ENCODE measurements around the gene COBLL1.

COBLL1 gene

GRCh38 chr2:164781394-164781793 lies 60.2 kb downstream of the COBLL1 start:
- Histone ChIP-seq H3K4me3 (ENCODE audit: low read depth in 1 of 5, low read length in 5 of 5) (no peak overlapping the region), H3K27ac (ENCODE audit: low read depth, low read length) (peak overlapping the region; percentile 96), H3K36me3 (ENCODE audit: control insufficient read depth in 5 of 5, insufficient read depth in 5 of 5, low read length in 5 of 5) (peaks cover 0 to 2% (median 0%) of the 10 kb centered on the region in 5 donors), H3K27me3 (ENCODE audit: control insufficient read depth in 5 of 5, insufficient read depth in 4 of 5, low read length in 5 of 5) (no peaks in the 10 kb centered on the region), H3K4me1 (ENCODE audit: control insufficient read depth in 5 of 5, insufficient read depth in 5 of 5, low read length in 5 of 5) (peaks cover 2 to 56% (median 40%) of the 10 kb centered on the region in 5 donors), H3K9me3 (ENCODE audit: control insufficient read depth in 5 of 5, low read length in 5 of 5) (no peaks in the 10 kb centered on the region), H3K9ac (ENCODE audit: low read length in 5 of 5) (peak overlapping the region in 1 of 5 donors; percentile 74)

- no peaks in the 10 kb centered on the region for H3K9me3 ChIP-seq (ENCODE audit: control insufficient read depth in 5 of 5, low read length in 5 of 5)
- H3K9ac ChIP-seq (ENCODE audit: low read length in 5 of 5), result peak overlapping the region in 1 of 5 donors; percentile 53
- H3K27me3 ChIP-seq (ENCODE audit: control insufficient read depth in 5 of 5, insufficient read depth in 4 of 5, low read length in 5 of 5), result no peaks in the 10 kb centered on the region
- peak overlapping the region; percentile 96 for H3K27ac ChIP-seq (ENCODE audit: low read depth, low read length)
- H3K4me1 ChIP-seq (ENCODE audit: control insufficient read depth in 5 of 5, insufficient read depth in 5 of 5, low read length in 5 of 5), result peaks cover 0 to 50% (median 35%) of the 10 kb centered on the region in 5 donors
- no peak overlapping the region for H3K4me3 ChIP-seq (ENCODE audit: low read depth in 1 of 5, low read length in 5 of 5)
- no peaks in the 10 kb centered on the region for H3K36me3 ChIP-seq (ENCODE audit: control insufficient read depth in 5 of 5, insufficient read depth in 5 of 5, low read length in 5 of 5)
Observed at GRCh38 chr2:164780611-164781178, 60.9 kb downstream of the COBLL1 start.

GRCh38 chr2:164779383-164780057 lies 62.1 kb downstream of the COBLL1 start:
- peak overlapping the region; percentile 96 for H3K27ac ChIP-seq (ENCODE audit: low read depth, low read length)
- no peak overlapping the region for H3K4me3 ChIP-seq (ENCODE audit: low read depth in 1 of 5, low read length in 5 of 5)
- no peak overlapping the region for H3K9ac ChIP-seq (ENCODE audit: low read length in 5 of 5)
- no peaks in the 10 kb centered on the region for H3K27me3 ChIP-seq (ENCODE audit: control insufficient read depth in 5 of 5, insufficient read depth in 4 of 5, low read length in 5 of 5)
- H3K4me1 ChIP-seq (ENCODE audit: control insufficient read depth in 5 of 5, insufficient read depth in 5 of 5, low read length in 5 of 5), result peaks cover 0 to 38% (median 24%) of the 10 kb centered on the region in 5 donors
- no peaks in the 10 kb centered on the region for H3K36me3 ChIP-seq (ENCODE audit: control insufficient read depth in 5 of 5, insufficient read depth in 5 of 5, low read length in 5 of 5)
- no peaks in the 10 kb centered on the region for H3K9me3 ChIP-seq (ENCODE audit: control insufficient read depth in 5 of 5, low read length in 5 of 5)

DNA sequence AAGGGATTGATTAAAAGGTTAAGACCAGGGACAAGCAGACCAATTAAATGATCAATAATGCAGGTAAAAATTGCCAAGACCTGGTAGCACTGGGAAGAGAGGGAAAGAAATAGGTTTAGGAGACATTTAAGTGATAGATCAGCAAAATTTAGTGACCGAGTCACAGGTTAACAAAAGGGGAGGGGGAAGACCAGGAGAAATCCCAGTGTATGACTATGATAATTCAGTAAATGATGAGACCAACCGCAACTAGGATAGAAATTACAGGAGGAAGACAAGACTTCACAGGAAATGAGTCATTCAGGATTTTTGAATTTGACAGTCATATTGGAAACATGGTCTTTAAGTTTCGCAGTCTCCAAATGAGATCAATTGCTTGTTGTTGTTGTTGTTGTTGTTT lies 62.9 kb downstream of the COBLL1 start:
- no peaks in the 10 kb centered on the region for H3K36me3 ChIP-seq (ENCODE audit: control insufficient read depth in 5 of 5, insufficient read depth in 5 of 5, low read length in 5 of 5)
- H3K4me3 ChIP-seq (ENCODE audit: low read depth in 1 of 5, low read length in 5 of 5), result no peak overlapping the region
- no peaks in the 10 kb centered on the region for H3K27me3 ChIP-seq (ENCODE audit: control insufficient read depth in 5 of 5, insufficient read depth in 4 of 5, low read length in 5 of 5)
- no peak overlapping the region for H3K9ac ChIP-seq (ENCODE audit: low read length in 5 of 5)
- H3K9me3 ChIP-seq (ENCODE audit: control insufficient read depth in 5 of 5, low read length in 5 of 5), result no peaks in the 10 kb centered on the region
- peak overlapping the region; percentile 61 for H3K27ac ChIP-seq (ENCODE audit: low read depth, low read length)
- H3K4me1 ChIP-seq (ENCODE audit: control insufficient read depth in 5 of 5, insufficient read depth in 5 of 5, low read length in 5 of 5), result peaks cover 0 to 31% (median 18%) of the 10 kb centered on the region in 5 donors

- no peak overlapping the region for H3K9ac ChIP-seq (ENCODE audit: low read length in 5 of 5)
- no peaks in the 10 kb centered on the region for H3K9me3 ChIP-seq (ENCODE audit: control insufficient read depth in 5 of 5, low read length in 5 of 5)
- no peaks in the 10 kb centered on the region for H3K27me3 ChIP-seq (ENCODE audit: control insufficient read depth in 5 of 5, insufficient read depth in 4 of 5, low read length in 5 of 5)
- H3K27ac ChIP-seq (ENCODE audit: low read depth, low read length), result peak overlapping the region; percentile 61
- no peaks in the 10 kb centered on the region for H3K36me3 ChIP-seq (ENCODE audit: control insufficient read depth in 5 of 5, insufficient read depth in 5 of 5, low read length in 5 of 5)
- H3K4me1 ChIP-seq (ENCODE audit: control insufficient read depth in 5 of 5, insufficient read depth in 5 of 5, low read length in 5 of 5), result peaks cover 0 to 24% (median 18%) of the 10 kb centered on the region in 5 donors
- no peak overlapping the region for H3K4me3 ChIP-seq (ENCODE audit: low read depth in 1 of 5, low read length in 5 of 5)
Observed at GRCh38 chr2:164777847-164778461, 63.7 kb downstream of the COBLL1 start.

GRCh38 chr2:164773635-164774034 lies 68.0 kb downstream of the COBLL1 start:
- H3K27ac ChIP-seq (ENCODE audit: low read depth, low read length), result no peak overlapping the region
- no peaks in the 10 kb centered on the region for H3K9me3 ChIP-seq (ENCODE audit: control insufficient read depth in 5 of 5, low read length in 5 of 5)
- H3K27me3 ChIP-seq (ENCODE audit: control insufficient read depth in 5 of 5, insufficient read depth in 4 of 5, low read length in 5 of 5), result no peaks in the 10 kb centered on the region
- no peaks in the 10 kb centered on the region for H3K36me3 ChIP-seq (ENCODE audit: control insufficient read depth in 5 of 5, insufficient read depth in 5 of 5, low read length in 5 of 5)
- H3K9ac ChIP-seq (ENCODE audit: low read length in 5 of 5), result no peak overlapping the region
- H3K4me3 ChIP-seq (ENCODE audit: low read depth in 1 of 5, low read length in 5 of 5), result no peak overlapping the region
- peaks cover 0 to 11% (median 0%) of the 10 kb centered on the region in 5 donors for H3K4me1 ChIP-seq (ENCODE audit: control insufficient read depth in 5 of 5, insufficient read depth in 5 of 5, low read length in 5 of 5)

DNA sequence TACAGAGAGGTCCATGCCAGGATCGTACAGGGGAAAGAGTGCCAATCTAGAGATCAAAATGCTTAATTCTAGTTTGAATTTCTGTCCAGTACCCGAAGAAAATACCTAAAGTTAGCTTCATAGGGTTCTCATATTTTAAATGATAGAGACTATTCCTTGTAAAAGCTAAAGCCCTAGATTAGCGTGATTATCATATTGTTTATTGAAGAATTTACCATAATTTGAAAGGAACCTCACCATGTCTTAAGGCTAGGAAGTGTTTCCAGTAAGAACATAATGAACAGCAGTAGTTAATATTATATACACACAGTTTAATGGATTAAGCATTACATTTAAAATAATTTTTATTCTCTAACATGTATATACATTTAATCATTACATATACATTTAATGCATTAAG lies 68.5 kb downstream of the COBLL1 start:
- H3K9me3 ChIP-seq (ENCODE audit: control insufficient read depth in 5 of 5, low read length in 5 of 5), result no peaks in the 10 kb centered on the region
- no peak overlapping the region for H3K4me3 ChIP-seq (ENCODE audit: low read depth in 1 of 5, low read length in 5 of 5)
- H3K27ac ChIP-seq (ENCODE audit: low read depth, low read length), result no peak overlapping the region
- H3K36me3 ChIP-seq (ENCODE audit: control insufficient read depth in 5 of 5, insufficient read depth in 5 of 5, low read length in 5 of 5), result no peaks in the 10 kb centered on the region
- H3K27me3 ChIP-seq (ENCODE audit: control insufficient read depth in 5 of 5, insufficient read depth in 4 of 5, low read length in 5 of 5), result no peaks in the 10 kb centered on the region
- H3K4me1 ChIP-seq (ENCODE audit: control insufficient read depth in 5 of 5, insufficient read depth in 5 of 5, low read length in 5 of 5), result peaks cover 0 to 11% (median 0%) of the 10 kb centered on the region in 5 donors
- H3K9ac ChIP-seq (ENCODE audit: low read length in 5 of 5), result no peak overlapping the region

GRCh38 chr2:164771897-164772296 lies 69.7 kb downstream of the COBLL1 start:
- peaks cover 0 to 14% (median 0%) of the 10 kb centered on the region in 5 donors for H3K4me1 ChIP-seq (ENCODE audit: control insufficient read depth in 5 of 5, insufficient read depth in 5 of 5, low read length in 5 of 5)

GRCh38 chr2:164770421-164770916 lies 71.2 kb downstream of the COBLL1 start:
- no peaks in the 10 kb centered on the region for H3K9me3 ChIP-seq (ENCODE audit: control insufficient read depth in 5 of 5, low read length in 5 of 5)
- no peaks in the 10 kb centered on the region for H3K27me3 ChIP-seq (ENCODE audit: control insufficient read depth in 5 of 5, insufficient read depth in 4 of 5, low read length in 5 of 5)
- H3K4me1 ChIP-seq (ENCODE audit: control insufficient read depth in 5 of 5, insufficient read depth in 5 of 5, low read length in 5 of 5), result peaks cover 0 to 14% (median 0%) of the 10 kb centered on the region in 5 donors
- no peak overlapping the region for H3K9ac ChIP-seq (ENCODE audit: low read length in 5 of 5)
- H3K4me3 ChIP-seq (ENCODE audit: low read depth in 1 of 5, low read length in 5 of 5), result no peak overlapping the region
- no peaks in the 10 kb centered on the region for H3K36me3 ChIP-seq (ENCODE audit: control insufficient read depth in 5 of 5, insufficient read depth in 5 of 5, low read length in 5 of 5)
- H3K27ac ChIP-seq (ENCODE audit: low read depth, low read length), result peak overlapping the region; percentile 11

More at GRCh38 chr2:164771897-164772296, 69.7 kb downstream of the COBLL1 start:
- Histone ChIP-seq H3K9ac (ENCODE audit: low read length in 5 of 5) (no peak overlapping the region), H3K9me3 (ENCODE audit: control insufficient read depth in 5 of 5, low read length in 5 of 5) (no peaks in the 10 kb centered on the region), H3K27me3 (ENCODE audit: control insufficient read depth in 5 of 5, insufficient read depth in 4 of 5, low read length in 5 of 5) (no peaks in the 10 kb centered on the region), H3K27ac (ENCODE audit: low read depth, low read length) (no peak overlapping the region), H3K36me3 (ENCODE audit: control insufficient read depth in 5 of 5, insufficient read depth in 5 of 5, low read length in 5 of 5) (no peaks in the 10 kb centered on the region), H3K4me3 (ENCODE audit: low read depth in 1 of 5, low read length in 5 of 5) (no peak overlapping the region)

DNA sequence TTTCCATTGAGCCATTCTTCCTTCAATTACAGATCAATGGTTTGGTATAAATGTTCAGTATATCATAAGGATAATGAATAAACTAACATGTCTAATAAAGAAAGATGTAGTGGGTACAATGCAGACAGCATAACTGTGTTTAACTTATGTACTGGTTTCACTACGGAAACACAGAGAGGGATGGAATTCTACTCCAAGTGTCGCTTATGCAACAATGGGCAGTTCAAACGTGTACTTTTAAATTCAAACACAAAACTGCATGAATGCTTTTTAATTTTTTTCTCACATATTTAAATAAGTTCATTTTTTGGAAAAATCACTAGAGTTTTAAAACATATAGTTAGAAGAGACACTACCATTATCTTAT lies 74.7 kb downstream of the COBLL1 start:
- peaks cover 0 to 5% (median 0%) of the 10 kb centered on the region in 5 donors for H3K4me1 ChIP-seq (ENCODE audit: control insufficient read depth in 5 of 5, insufficient read depth in 5 of 5, low read length in 5 of 5)

More for the DNA sequence above, 74.7 kb downstream of the COBLL1 start:
- Histone ChIP-seq H3K9me3 (ENCODE audit: control insufficient read depth in 5 of 5, low read length in 5 of 5) (no peaks in the 10 kb centered on the region), H3K27ac (ENCODE audit: low read depth, low read length) (no peak overlapping the region), H3K36me3 (ENCODE audit: control insufficient read depth in 5 of 5, insufficient read depth in 5 of 5, low read length in 5 of 5) (no peaks in the 10 kb centered on the region), H3K27me3 (ENCODE audit: control insufficient read depth in 5 of 5, insufficient read depth in 4 of 5, low read length in 5 of 5) (no peaks in the 10 kb centered on the region), H3K9ac (ENCODE audit: low read length in 5 of 5) (no peak overlapping the region), H3K4me3 (ENCODE audit: low read depth in 1 of 5, low read length in 5 of 5) (no peak overlapping the region)
